Liver (tissue), 3 donors: ENCODE measurements around the gene APPL2.

ENCODE experiments used
- EGR1 ChIP-seq, 2 donors: IDR thresholded peaks; 2 replicates each; pipeline ENCODE4 v1.6.1; 2016 to 2018; ENCODE audit warnings: antibody characterized with exemption in 2 of 2, low read depth in 2 of 2
- JUND ChIP-seq, 2 donors: IDR thresholded peaks; 2 replicates each; pipeline ENCODE4 v1.6.1; 2016; ENCODE audit warnings: antibody characterized with exemption in 2 of 2
- NR2F2 ChIP-seq: IDR thresholded peaks from 2 replicates; pipeline ENCODE4 v1.6.1; 2016; ENCODE audit warnings: antibody characterized with exemption
- SP1 ChIP-seq: IDR thresholded peaks from 2 replicates; pipeline ENCODE4 v1.6.1; 2018; ENCODE audit warnings: antibody characterized with exemption, mild to moderate bottlenecking
- YY1 ChIP-seq: IDR thresholded peaks from 2 replicates; pipeline ENCODE4 v1.6.1; 2016; ENCODE audit warnings: antibody characterized with exemption, mild to moderate bottlenecking
- TF ChIP-seq, protein P1 (sequence below): fragments of 150-350 bp; IDR thresholded peaks from 2 replicates; pipeline ENCODE4 v1.5.1; 2017; ENCODE audit warnings: improper control_type of control experiment, low read depth, low read length; ENCODE audit not compliant: missing input control
- TF ChIP-seq, protein P2 (sequence below): IDR thresholded peaks from 2 replicates; pipeline ENCODE4 v1.6.1; 2016; ENCODE audit warnings: antibody characterized with exemption, mild to moderate bottlenecking
- TF ChIP-seq, protein P3 (sequence below): IDR thresholded peaks from 2 replicates; pipeline ENCODE4 v1.6.1; 2016; ENCODE audit warnings: antibody characterized with exemption
- donor health status: healthy.
- donor health status: healthy.

DNA sequence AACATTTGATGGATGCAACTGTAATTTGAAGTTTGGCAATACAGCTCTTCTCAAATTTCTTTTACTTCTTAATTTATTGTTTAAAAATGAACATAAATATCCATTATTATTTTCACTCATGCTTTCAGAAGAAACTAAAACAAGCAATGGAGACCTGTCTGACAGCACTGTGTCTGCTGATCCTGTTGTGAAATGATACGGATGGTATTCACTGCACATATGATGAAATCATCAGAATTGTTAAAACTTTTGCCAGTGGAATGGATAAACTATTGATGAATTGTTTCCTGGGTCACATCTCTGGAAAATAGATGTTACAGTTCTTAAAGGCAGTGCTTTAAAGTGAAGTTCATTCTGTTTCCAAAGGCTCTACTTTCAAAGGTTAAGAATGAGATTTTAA is 69.2 kb downstream of the APPL2 start:
- TF ChIP-seq, protein P1, sequence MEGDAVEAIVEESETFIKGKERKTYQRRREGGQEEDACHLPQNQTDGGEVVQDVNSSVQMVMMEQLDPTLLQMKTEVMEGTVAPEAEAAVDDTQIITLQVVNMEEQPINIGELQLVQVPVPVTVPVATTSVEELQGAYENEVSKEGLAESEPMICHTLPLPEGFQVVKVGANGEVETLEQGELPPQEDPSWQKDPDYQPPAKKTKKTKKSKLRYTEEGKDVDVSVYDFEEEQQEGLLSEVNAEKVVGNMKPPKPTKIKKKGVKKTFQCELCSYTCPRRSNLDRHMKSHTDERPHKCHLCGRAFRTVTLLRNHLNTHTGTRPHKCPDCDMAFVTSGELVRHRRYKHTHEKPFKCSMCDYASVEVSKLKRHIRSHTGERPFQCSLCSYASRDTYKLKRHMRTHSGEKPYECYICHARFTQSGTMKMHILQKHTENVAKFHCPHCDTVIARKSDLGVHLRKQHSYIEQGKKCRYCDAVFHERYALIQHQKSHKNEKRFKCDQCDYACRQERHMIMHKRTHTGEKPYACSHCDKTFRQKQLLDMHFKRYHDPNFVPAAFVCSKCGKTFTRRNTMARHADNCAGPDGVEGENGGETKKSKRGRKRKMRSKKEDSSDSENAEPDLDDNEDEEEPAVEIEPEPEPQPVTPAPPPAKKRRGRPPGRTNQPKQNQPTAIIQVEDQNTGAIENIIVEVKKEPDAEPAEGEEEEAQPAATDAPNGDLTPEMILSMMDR: no peak
- no peak for TF ChIP-seq EGR1 (IDR thresholded peaks at IDR 0.05; ENCODE audit: low read depth in 2 of 2)
- no peak for TF ChIP-seq SP1
- no peak for TF ChIP-seq JUND (IDR thresholded peaks at IDR 0.05)
- TF ChIP-seq, protein P2, sequence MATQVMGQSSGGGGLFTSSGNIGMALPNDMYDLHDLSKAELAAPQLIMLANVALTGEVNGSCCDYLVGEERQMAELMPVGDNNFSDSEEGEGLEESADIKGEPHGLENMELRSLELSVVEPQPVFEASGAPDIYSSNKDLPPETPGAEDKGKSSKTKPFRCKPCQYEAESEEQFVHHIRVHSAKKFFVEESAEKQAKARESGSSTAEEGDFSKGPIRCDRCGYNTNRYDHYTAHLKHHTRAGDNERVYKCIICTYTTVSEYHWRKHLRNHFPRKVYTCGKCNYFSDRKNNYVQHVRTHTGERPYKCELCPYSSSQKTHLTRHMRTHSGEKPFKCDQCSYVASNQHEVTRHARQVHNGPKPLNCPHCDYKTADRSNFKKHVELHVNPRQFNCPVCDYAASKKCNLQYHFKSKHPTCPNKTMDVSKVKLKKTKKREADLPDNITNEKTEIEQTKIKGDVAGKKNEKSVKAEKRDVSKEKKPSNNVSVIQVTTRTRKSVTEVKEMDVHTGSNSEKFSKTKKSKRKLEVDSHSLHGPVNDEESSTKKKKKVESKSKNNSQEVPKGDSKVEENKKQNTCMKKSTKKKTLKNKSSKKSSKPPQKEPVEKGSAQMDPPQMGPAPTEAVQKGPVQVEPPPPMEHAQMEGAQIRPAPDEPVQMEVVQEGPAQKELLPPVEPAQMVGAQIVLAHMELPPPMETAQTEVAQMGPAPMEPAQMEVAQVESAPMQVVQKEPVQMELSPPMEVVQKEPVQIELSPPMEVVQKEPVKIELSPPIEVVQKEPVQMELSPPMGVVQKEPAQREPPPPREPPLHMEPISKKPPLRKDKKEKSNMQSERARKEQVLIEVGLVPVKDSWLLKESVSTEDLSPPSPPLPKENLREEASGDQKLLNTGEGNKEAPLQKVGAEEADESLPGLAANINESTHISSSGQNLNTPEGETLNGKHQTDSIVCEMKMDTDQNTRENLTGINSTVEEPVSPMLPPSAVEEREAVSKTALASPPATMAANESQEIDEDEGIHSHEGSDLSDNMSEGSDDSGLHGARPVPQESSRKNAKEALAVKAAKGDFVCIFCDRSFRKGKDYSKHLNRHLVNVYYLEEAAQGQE: no peak
- TF ChIP-seq YY1: no peak
- TF ChIP-seq NR2F2: no peak
- TF ChIP-seq, protein P3, sequence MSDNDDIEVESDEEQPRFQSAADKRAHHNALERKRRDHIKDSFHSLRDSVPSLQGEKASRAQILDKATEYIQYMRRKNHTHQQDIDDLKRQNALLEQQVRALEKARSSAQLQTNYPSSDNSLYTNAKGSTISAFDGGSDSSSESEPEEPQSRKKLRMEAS: no peak
